BLaER1 treated with 17β-estradiol and CSF1 and Interleukin-3, amounts not matched to agents 10 nM and 100 nM (cell line): ENCODE measurements around the gene PCDH9.

Experiments
- H3K27ac ChIP-seq, 11 experiments: shearing (Covaris generic); formaldehyde crosslinking; 2 replicates each; pipeline ENCODE4 v1.8.1; 2022
- H3K27me3 ChIP-seq, 11 experiments: shearing (Covaris generic); formaldehyde crosslinking; 2 replicates each; pipeline ENCODE4 v1.8.1; 2022
- H3K36me3 ChIP-seq, 11 experiments: shearing (Covaris generic); formaldehyde crosslinking; 2 replicates each; pipeline ENCODE4 v1.8.1; 2022
- H3K4me1 ChIP-seq, 10 experiments: shearing (Covaris generic); formaldehyde crosslinking; 2 replicates each; pipeline ENCODE4 v1.8.1; 2022
- H3K4me2 ChIP-seq, 11 experiments: shearing (Covaris generic); formaldehyde crosslinking; 2 replicates each; pipeline ENCODE4 v1.8.1; 2022
- H3K4me3 ChIP-seq, 10 experiments: shearing (Covaris generic); formaldehyde crosslinking; 2 replicates each; pipeline ENCODE4 v1.8.1; 2022
- H3K9ac ChIP-seq, 11 experiments: shearing (Covaris generic); formaldehyde crosslinking; 2 replicates each; pipeline ENCODE4 v1.8.1; 2022
- H3K9me3 ChIP-seq, 11 experiments: shearing (Covaris generic); formaldehyde crosslinking; replicated peaks in 1 of 11; 2 replicates each; pipeline ENCODE4 v1.8.1; 2022
- H4K20me1 ChIP-seq, 11 experiments: shearing (Covaris generic); formaldehyde crosslinking; 2 replicates each; pipeline ENCODE4 v1.8.1; 2022
- Cebpa-rat ChIP-seq, 11 experiments: shearing (Covaris generic); IDR thresholded peaks; 2 replicates each; pipeline ENCODE4 v1.8.1; 2022

The PCDH9 gene

GRCh38 chr13:66915596-66916185 lies 314.4 kb downstream of the PCDH9 start:
- Histone ChIP-seq H3K4me1 (peaks cover 4 to 12% (median 7%) of the 10 kb centered on the region in 10 experiments; a peak in 14 of 20 replicates), H3K27ac (no peak overlapping the region), H3K9me3 (peaks cover 0 to 3% (median 0%) of the 10 kb centered on the region in 11 experiments; a peak in 1 of 22 replicates), H3K27me3 (no peaks in the 10 kb centered on the region), H3K36me3 (no peaks in the 10 kb centered on the region), H3K9ac (no peak overlapping the region), H3K4me2 (peak overlapping the region; percentile 5 to 53 (median 35); a peak in 9 of 22 replicates), H3K4me3 (no peak overlapping the region), H4K20me1 (no peaks in the 10 kb centered on the region)
- no peak for TF ChIP-seq Cebpa-rat (IDR thresholded peaks at IDR 0.05)

GRCh38 chr13:66914155-66914554 lies 316.0 kb downstream of the PCDH9 start:
- TF ChIP-seq Cebpa-rat (IDR thresholded peaks at IDR 0.05): no peak
- Histone ChIP-seq H3K4me1 (peaks cover 4 to 12% (median 7%) of the 10 kb centered on the region in 10 experiments; a peak in 14 of 20 replicates), H4K20me1 (no peaks in the 10 kb centered on the region), H3K27me3 (no peaks in the 10 kb centered on the region), H3K27ac (no peak overlapping the region), H3K4me2 (no peak overlapping the region), H3K36me3 (no peaks in the 10 kb centered on the region), H3K9me3 (peaks cover 0 to 6% (median 0%) of the 10 kb centered on the region in 11 experiments; a peak in 4 of 22 replicates), H3K9ac (no peak overlapping the region), H3K4me3 (no peak overlapping the region)

GRCh38 chr13:66911411-66911939 lies 318.7 kb downstream of the PCDH9 start:
- TF ChIP-seq Cebpa-rat (IDR thresholded peaks at IDR 0.05): no peak
- Histone ChIP-seq H3K27ac (no peak overlapping the region), H3K27me3 (no peaks in the 10 kb centered on the region), H3K9me3 (peaks cover 0 to 6% (median 0%) of the 10 kb centered on the region in 11 experiments; a peak in 3 of 22 replicates), H3K4me1 (peaks cover 4 to 12% (median 7%) of the 10 kb centered on the region in 10 experiments; a peak in 14 of 20 replicates), H3K4me3 (no peak overlapping the region), H4K20me1 (no peaks in the 10 kb centered on the region), H3K36me3 (no peaks in the 10 kb centered on the region), H3K9ac (no peak overlapping the region), H3K4me2 (no peak overlapping the region)

GRCh38 chr13:66899955-66900354 lies 330.2 kb downstream of the PCDH9 start:
- no peaks in the 10 kb centered on the region for H4K20me1 ChIP-seq
- no peak overlapping the region for H3K4me2 ChIP-seq
- no peak for TF ChIP-seq Cebpa-rat (IDR thresholded peaks at IDR 0.05)
- H3K36me3 ChIP-seq: no peaks in the 10 kb centered on the region
- no peaks in the 10 kb centered on the region for H3K27me3 ChIP-seq
- H3K27ac ChIP-seq: no peak overlapping the region
- no peak overlapping the region for H3K4me3 ChIP-seq
- H3K9me3 ChIP-seq: peaks cover 0 to 5% (median 0%) of the 10 kb centered on the region in 11 experiments; a peak in 1 of 22 replicates
- H3K4me1 ChIP-seq: no peaks in the 10 kb centered on the region
- no peak overlapping the region for H3K9ac ChIP-seq

- no peak overlapping the region for H3K9ac ChIP-seq
- no peak overlapping the region for H3K27ac ChIP-seq
- H3K4me1 ChIP-seq: no peaks in the 10 kb centered on the region
- H3K36me3 ChIP-seq: no peaks in the 10 kb centered on the region
- H3K9me3 ChIP-seq: no peaks in the 10 kb centered on the region
- H3K4me3 ChIP-seq: no peak overlapping the region
- TF ChIP-seq Cebpa-rat (IDR thresholded peaks at IDR 0.05): no peak
- no peak overlapping the region for H3K4me2 ChIP-seq
- no peaks in the 10 kb centered on the region for H3K27me3 ChIP-seq
- H4K20me1 ChIP-seq: no peaks in the 10 kb centered on the region
These were observed 333.2 kb downstream of the PCDH9 start for GRCh38 chr13:66896933-66897332.

- no peaks in the 10 kb centered on the region for H4K20me1 ChIP-seq
- H3K27ac ChIP-seq: no peak overlapping the region
- no peaks in the 10 kb centered on the region for H3K36me3 ChIP-seq
- no peak overlapping the region for H3K4me3 ChIP-seq
- no peak for TF ChIP-seq Cebpa-rat (IDR thresholded peaks at IDR 0.05)
- no peak overlapping the region for H3K9ac ChIP-seq
- H3K4me2 ChIP-seq: no peak overlapping the region
- no peaks in the 10 kb centered on the region for H3K27me3 ChIP-seq
- peaks cover 0 to 5% (median 0%) of the 10 kb centered on the region in 11 experiments; a peak in 9 of 22 replicates for H3K9me3 ChIP-seq
- H3K4me1 ChIP-seq: no peaks in the 10 kb centered on the region
These were observed 334.4 kb downstream of the PCDH9 start for GRCh38 chr13:66895780-66896179.

- Histone ChIP-seq H3K9ac (no peak overlapping the region), H3K27ac (no peak overlapping the region), H4K20me1 (no peaks in the 10 kb centered on the region), H3K27me3 (no peaks in the 10 kb centered on the region), H3K36me3 (no peaks in the 10 kb centered on the region), H3K9me3 (peaks cover 0 to 9% (median 3%) of the 10 kb centered on the region in 11 experiments; a peak in 10 of 22 replicates), H3K4me3 (no peak overlapping the region), H3K4me1 (no peaks in the 10 kb centered on the region), H3K4me2 (no peak overlapping the region)
- TF ChIP-seq Cebpa-rat (IDR thresholded peaks at IDR 0.05): no peak
These were observed 334.8 kb downstream of the PCDH9 start for GRCh38 chr13:66895320-66895719.

- peaks cover 7 to 54% (median 35%) of the 10 kb centered on the region in 10 experiments; a peak in 17 of 20 replicates for H3K4me1 ChIP-seq
- no peaks in the 10 kb centered on the region for H4K20me1 ChIP-seq
- H3K27ac ChIP-seq: no peak overlapping the region
- H3K4me2 ChIP-seq: peak overlapping the region in 9 of 11 experiments; percentile 2 to 77 (median 37); a peak in 14 of 22 replicates
- H3K9me3 ChIP-seq: peaks cover 0 to 14% (median 4%) of the 10 kb centered on the region in 11 experiments; a peak in 11 of 22 replicates
- H3K4me3 ChIP-seq: no peak overlapping the region
- no peaks in the 10 kb centered on the region for H3K36me3 ChIP-seq
- 0 out of 22 replicates have a peak, but pooled peaks cover 0 to 10% (median 0%) of the 10 kb centered on the region in 11 experiments for H3K27me3 ChIP-seq
- no peak overlapping the region for H3K9ac ChIP-seq
- TF ChIP-seq Cebpa-rat (IDR thresholded peaks at IDR 0.05): no peak
These were observed 341.4 kb downstream of the PCDH9 start for GRCh38 chr13:66888698-66889097.

- 0 out of 22 replicates have a peak, but pooled peaks cover 0 to 10% (median 0%) of the 10 kb centered on the region in 11 experiments for H3K27me3 ChIP-seq
- H3K9ac ChIP-seq: no peak overlapping the region
- no peaks in the 10 kb centered on the region for H3K36me3 ChIP-seq
- no peak overlapping the region for H3K27ac ChIP-seq
- peaks cover 7 to 66% (median 38%) of the 10 kb centered on the region in 10 experiments; a peak in 17 of 20 replicates for H3K4me1 ChIP-seq
- no peaks in the 10 kb centered on the region for H4K20me1 ChIP-seq
- H3K9me3 ChIP-seq: peaks cover 0 to 19% (median 4%) of the 10 kb centered on the region in 11 experiments; a peak in 11 of 22 replicates
- TF ChIP-seq Cebpa-rat (IDR thresholded peaks at IDR 0.05): no peak
- peak overlapping the region in 1 of 10 experiments; percentile 15; a peak in 1 of 20 replicates for H3K4me3 ChIP-seq
- peak overlapping the region; percentile 4 to 77 (median 64); a peak in 20 of 22 replicates for H3K4me2 ChIP-seq
These were observed 343.0 kb downstream of the PCDH9 start for GRCh38 chr13:66887088-66887487.
